Measurements from ENCODE around the gene TNF. TPM values are rescaled to one million over a fixed set of nuclear protein-coding genes. Genes with fewer than 3 reads are reported as not detected.

Gene TNF
- total RNA-seq, 1 experiment from 2014 or later = 0.64 TPM

DNA sequence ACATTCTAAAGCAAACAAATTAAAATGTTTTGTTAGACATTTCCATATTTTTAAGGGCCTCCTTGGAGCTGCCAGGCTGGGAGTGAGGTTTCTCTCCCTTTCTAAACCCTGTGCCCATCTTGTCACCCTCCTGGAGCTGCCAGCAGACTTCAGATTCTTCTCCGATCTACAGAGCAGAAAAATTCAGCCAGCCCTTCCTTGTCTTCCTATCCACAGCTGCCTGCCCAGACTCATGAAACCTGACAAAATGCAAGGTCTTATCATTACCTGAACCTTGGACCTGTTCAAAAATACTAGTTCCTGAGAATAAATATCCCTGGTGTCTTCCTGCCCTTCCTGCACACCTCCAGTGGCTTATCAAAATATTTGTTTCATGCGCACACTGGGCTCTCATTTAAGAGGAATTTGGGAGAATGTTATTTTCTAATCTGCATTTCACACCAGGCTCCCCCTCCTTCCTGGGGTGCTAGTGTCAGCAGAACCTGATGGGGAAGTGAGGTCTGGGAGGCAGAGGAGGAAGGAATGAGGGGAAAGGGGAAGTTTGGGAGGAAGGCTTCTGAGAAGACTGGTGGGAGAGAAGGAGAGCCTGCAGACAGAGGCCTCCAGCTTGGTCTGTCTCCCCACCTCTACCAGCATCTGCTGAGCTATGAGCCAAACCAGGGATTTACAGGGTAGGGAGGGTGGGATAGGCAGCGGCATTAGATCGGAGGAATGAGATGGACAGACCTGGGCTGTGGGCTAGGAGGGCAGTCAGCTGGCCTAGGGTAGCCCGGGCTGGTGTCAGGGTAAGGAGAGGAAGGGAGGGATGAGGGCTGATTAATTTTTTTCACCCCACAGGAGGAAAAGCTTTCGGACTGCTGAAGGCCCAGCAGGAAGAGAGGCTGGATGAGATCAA is 39.6 kb downstream of the TNF start, which contains the start of gene AIF1:
AIF1 (plus strand) TSS at position 551 of the 895 bp plus-strand sequence; CDS start at position 647, 96 bp downstream.
- TF ChIP-seq, protein P1, sequence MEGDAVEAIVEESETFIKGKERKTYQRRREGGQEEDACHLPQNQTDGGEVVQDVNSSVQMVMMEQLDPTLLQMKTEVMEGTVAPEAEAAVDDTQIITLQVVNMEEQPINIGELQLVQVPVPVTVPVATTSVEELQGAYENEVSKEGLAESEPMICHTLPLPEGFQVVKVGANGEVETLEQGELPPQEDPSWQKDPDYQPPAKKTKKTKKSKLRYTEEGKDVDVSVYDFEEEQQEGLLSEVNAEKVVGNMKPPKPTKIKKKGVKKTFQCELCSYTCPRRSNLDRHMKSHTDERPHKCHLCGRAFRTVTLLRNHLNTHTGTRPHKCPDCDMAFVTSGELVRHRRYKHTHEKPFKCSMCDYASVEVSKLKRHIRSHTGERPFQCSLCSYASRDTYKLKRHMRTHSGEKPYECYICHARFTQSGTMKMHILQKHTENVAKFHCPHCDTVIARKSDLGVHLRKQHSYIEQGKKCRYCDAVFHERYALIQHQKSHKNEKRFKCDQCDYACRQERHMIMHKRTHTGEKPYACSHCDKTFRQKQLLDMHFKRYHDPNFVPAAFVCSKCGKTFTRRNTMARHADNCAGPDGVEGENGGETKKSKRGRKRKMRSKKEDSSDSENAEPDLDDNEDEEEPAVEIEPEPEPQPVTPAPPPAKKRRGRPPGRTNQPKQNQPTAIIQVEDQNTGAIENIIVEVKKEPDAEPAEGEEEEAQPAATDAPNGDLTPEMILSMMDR (IDR thresholded peaks at IDR 0.05) = no peak
- TF ChIP-seq, protein P2, sequence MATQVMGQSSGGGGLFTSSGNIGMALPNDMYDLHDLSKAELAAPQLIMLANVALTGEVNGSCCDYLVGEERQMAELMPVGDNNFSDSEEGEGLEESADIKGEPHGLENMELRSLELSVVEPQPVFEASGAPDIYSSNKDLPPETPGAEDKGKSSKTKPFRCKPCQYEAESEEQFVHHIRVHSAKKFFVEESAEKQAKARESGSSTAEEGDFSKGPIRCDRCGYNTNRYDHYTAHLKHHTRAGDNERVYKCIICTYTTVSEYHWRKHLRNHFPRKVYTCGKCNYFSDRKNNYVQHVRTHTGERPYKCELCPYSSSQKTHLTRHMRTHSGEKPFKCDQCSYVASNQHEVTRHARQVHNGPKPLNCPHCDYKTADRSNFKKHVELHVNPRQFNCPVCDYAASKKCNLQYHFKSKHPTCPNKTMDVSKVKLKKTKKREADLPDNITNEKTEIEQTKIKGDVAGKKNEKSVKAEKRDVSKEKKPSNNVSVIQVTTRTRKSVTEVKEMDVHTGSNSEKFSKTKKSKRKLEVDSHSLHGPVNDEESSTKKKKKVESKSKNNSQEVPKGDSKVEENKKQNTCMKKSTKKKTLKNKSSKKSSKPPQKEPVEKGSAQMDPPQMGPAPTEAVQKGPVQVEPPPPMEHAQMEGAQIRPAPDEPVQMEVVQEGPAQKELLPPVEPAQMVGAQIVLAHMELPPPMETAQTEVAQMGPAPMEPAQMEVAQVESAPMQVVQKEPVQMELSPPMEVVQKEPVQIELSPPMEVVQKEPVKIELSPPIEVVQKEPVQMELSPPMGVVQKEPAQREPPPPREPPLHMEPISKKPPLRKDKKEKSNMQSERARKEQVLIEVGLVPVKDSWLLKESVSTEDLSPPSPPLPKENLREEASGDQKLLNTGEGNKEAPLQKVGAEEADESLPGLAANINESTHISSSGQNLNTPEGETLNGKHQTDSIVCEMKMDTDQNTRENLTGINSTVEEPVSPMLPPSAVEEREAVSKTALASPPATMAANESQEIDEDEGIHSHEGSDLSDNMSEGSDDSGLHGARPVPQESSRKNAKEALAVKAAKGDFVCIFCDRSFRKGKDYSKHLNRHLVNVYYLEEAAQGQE (IDR thresholded peaks at IDR 0.05; ENCODE audit: insufficient read depth in 1 of 2, low read depth in 2 of 2, low read length in 1 of 2) = no peak
- TF ChIP-seq POLR2AphosphoS5 (IDR thresholded peaks at IDR 0.05; ENCODE audit: low read depth, low read length) = no peak
- no peak for TF ChIP-seq SIN3A (IDR thresholded peaks at IDR 0.05; ENCODE audit: borderline replicate concordance, insufficient read depth, low read depth, low read length)
- TF ChIP-seq TCF7L2 (IDR thresholded peaks at IDR 0.05; ENCODE audit: low read depth, low read length) = no peak
- no peak for ATAC-seq

DNA sequence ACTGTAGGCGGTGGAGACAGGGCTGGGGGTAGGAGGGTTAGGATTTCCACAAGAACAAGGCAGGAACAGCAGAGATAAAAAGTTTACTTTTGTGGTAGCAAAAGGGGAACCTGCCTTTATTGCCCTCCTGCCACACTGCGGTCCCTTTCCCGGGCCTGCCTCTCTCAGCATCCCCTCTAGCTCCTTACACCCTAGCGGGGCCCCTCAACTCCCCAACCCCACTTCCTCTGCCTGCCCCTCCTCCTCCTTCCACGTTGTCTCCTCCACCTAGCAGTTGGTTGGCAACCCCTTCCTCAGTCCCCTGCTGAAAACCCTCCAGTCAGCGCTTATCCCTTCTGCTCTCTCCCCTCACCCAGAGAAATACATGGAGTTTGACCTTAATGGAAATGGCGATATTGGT is 40.4 kb downstream of the TNF start:
- in situ Hi-C loops (cut with HindIII; ENCODE audit: low pct_unique_long_range_greater_than_20kb, low sequenced_read_pairs) = no loop called here
- BruUV-seq (replicated peaks) = no TSS peak
- Histone ChIP-seq H3K36me3 (ENCODE audit: control insufficient read depth, insufficient read depth, low read length) (no peaks in the 10 kb centered on the region), H3K9me3 (ENCODE audit: control insufficient read depth, insufficient read depth, low read depth, low read length) (no peaks in the 10 kb centered on the region), H3K4me3 (ENCODE audit: low read depth in 2 of 2, low read length in 2 of 2) (no peak overlapping the region), H3K27me3 (ENCODE audit: control insufficient read depth, insufficient read depth, low read length) (no peaks in the 10 kb centered on the region), H3K27ac (ENCODE audit: low read length) (no peak overlapping the region), H3K4me1 (ENCODE audit: control insufficient read depth, insufficient read depth, low read length) (0 out of 2 replicates have a peak, but pooled peaks cover 3% of the 10 kb centered on the region)
- ChIA-PET POLR2A (no interaction called here), CTCF (no interaction called here)
- DNase-seq (ENCODE audit: low read depth, low spot score) (no peak), ATAC-seq (no peak)
- intact Hi-C loops (cut with micrococcal nuclease; ENCODE audit: unreplicated experiment) = no loop called here
- TF ChIP-seq POLR2AphosphoS5 (IDR thresholded peaks at IDR 0.05; ENCODE audit: low read depth, low read length) (no peak), TCF7L2 (IDR thresholded peaks at IDR 0.05; ENCODE audit: low read depth, low read length) (no peak), SIN3A (IDR thresholded peaks at IDR 0.05; ENCODE audit: borderline replicate concordance, insufficient read depth, low read depth, low read length) (no peak)
- TF ChIP-seq, protein P1 (IDR thresholded peaks at IDR 0.05) = no peak
- TF ChIP-seq, protein P2 (IDR thresholded peaks at IDR 0.05; ENCODE audit: insufficient read depth in 1 of 2, low read depth in 2 of 2, low read length in 1 of 2) = no peak

More for the DNA sequence above, 39.6 kb downstream of the TNF start, which contains the start of gene AIF1:
- DNase-seq (ENCODE audit: low read depth, low spot score) = no peak
- CTCF ChIA-PET = interaction anchor here (0.6 kb wide), 1 partner anchor 173 kb away, joined by 3 read pairs; no protein-coding TSS in a partner anchor
- in situ Hi-C loops (cut with HindIII; ENCODE audit: low pct_unique_long_range_greater_than_20kb, low sequenced_read_pairs) = no loop called here
- H3K9me3 ChIP-seq (ENCODE audit: control insufficient read depth, insufficient read depth, low read depth, low read length) = no peaks in the 10 kb centered on the region
- no peaks in the 10 kb centered on the region for H3K36me3 ChIP-seq (ENCODE audit: control insufficient read depth, insufficient read depth, low read length)
- no peak within 1 kb of the TSS for H3K27ac ChIP-seq (ENCODE audit: low read length)
- 0 out of 2 replicates have a peak, but pooled peaks cover 3% of the 10 kb centered on the region for H3K4me1 ChIP-seq (ENCODE audit: control insufficient read depth, insufficient read depth, low read length)
- no peak within 1 kb of the TSS for H3K4me3 ChIP-seq (ENCODE audit: low read depth in 2 of 2, low read length in 2 of 2)
- intact Hi-C loops (cut with micrococcal nuclease; ENCODE audit: unreplicated experiment) = no loop called here
- BruUV-seq (replicated peaks) = no TSS peak
- POLR2A ChIA-PET = no interaction called here
- no peaks in the 10 kb centered on the region for H3K27me3 ChIP-seq (ENCODE audit: control insufficient read depth, insufficient read depth, low read length)

Data from Panc1 (cell line).